Glomerular endothelial cell (primary cell): ENCODE results near the gene AGBL1. TPM values are rescaled to one million over a fixed set of nuclear protein-coding genes. Genes with fewer than 3 reads are reported as not detected.
"Not testable (repeated sequence)": the region's sequence is repeated elsewhere in the genome, so short reads cannot be mapped to it uniquely, and the experiment has no call there.

Source experiments
- DNase-seq: peaks from one replicate; pipeline ENCODE4 v3.0.0-alpha.2; 2011; ENCODE audit warnings: low read depth, low spot score; ENCODE audit errors: extremely low read depth
- total RNA-seq: library from RNA; depleted of rRNA; stranded (reverse); fragments of >200 nt; gene quantifications from 2 replicates; pipeline ENCODE4 v1.2.3, GENCODE V29; 2015

Gene AGBL1
- total RNA-seq, 1 donor from 2014 or later, result not detected

GRCh38 chr15:86383611-86384010, 303.9 kb downstream of the AGBL1 start:
- DNase-seq, result no peak

DNA sequence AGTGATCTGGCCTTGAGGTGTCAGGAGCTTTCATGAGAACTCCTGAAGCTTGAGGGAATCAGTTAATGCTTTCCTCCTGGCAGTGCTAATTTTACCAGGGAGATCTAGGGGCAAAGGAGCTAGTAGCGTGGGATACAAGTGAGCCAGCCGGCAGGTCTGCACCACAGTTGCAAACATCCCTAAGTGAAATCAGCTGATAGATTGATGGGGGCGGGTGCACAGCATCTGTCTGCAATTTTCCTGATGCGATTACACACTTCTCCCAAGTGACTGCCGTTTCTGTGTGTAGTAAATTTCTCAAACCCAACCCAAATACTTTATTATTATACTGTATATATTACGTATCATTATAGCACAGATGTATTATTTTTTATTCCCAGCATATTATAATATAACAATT, 304.5 kb downstream of the AGBL1 start:
- no peak for DNase-seq

GRCh38 chr15:86392296-86392695, 312.6 kb downstream of the AGBL1 start:
- no peak for DNase-seq

- DNase-seq, result no peak
These were observed 313.2 kb downstream of the AGBL1 start for GRCh38 chr15:86392874-86393273.

GRCh38 chr15:86394866-86395265, 315.2 kb downstream of the AGBL1 start:
- DNase-seq, result no peak

- no peak for DNase-seq
These were observed 319.6 kb downstream of the AGBL1 start for GRCh38 chr15:86399041-86399954.

DNA sequence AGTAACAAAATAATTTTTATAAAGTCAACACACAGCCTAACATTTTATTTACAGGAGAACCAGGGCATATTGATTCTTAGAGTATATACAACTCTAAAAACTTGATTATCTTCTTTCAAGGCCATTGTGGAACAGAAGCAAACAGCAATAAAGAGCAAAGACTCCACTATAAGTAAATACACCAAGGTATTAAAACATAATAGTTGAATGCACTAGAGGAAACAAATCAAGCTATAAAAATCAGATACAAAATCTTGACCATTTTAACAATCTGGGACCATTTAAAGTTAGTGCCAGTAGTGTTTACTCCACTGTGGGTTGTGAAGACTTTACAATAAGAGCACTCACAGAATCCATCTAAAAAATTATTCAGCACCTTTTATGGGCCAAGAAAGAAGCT, 323.6 kb downstream of the AGBL1 start:
- DNase-seq, result no peak

- DNase-seq, result no peak
These were observed 324.4 kb downstream of the AGBL1 start for GRCh38 chr15:86403914-86404583.

DNA sequence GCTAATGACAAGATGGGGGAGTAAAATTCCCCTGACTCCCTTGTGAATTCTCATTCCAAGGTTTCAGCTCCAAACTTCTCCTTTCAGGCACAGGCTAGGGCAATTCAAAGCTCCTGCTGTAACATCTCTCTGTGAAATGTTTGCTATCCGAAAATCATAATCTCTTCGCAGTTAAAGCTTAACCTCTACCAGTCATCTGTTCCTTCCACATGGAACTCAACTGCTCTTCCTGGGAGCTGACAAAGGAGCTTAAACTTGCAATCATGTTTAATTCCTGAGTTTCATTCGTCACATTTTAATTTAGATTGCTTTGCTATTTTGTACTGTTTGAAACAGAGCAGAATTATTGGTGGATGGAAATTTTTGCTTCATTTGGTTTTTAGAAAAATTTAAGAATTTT, 328.6 kb downstream of the AGBL1 start:
- DNase-seq, result no peak

DNA sequence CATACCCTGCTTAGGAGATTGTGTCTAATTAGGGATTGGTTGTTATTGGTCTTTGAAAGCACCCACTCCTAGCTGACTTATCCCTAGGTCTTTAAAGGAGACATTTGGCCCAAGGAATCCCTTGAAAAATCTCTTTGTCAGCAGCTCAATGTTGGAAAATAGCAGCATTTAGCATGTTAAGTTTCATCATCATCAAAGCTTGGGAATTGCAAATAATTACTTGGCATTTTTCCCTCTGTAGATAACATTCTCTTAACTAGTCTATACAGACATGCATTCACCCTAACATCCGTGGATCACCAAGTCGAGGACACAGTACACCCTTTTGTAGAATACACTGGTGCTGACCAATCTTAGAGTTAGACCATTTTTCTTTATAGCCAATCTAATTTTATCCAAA, 332.2 kb downstream of the AGBL1 start:
- no peak for DNase-seq

GRCh38 chr15:86413191-86413590, 333.5 kb downstream of the AGBL1 start:
- DNase-seq, result no peak

DNA sequence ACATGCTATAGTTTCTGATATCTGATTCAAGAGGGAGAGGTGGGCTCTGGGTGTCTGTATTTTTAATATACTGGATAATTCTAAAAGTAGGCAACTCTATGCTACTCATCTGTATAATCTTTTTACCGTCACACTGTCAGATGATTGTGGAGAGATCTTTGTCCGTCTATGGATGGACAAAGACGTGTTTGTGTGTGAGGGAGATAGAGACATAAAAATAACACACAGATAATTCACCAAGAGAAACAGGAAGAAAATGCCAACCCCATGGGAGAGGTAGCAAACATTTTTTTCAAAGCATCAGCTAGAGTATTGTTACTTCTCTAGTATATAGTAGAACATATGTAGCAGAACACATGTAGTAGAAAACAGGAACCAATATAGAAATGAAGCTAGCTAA, 346.1 kb downstream of the AGBL1 start:
- DNase-seq, result no peak

- DNase-seq, result no peak
These were observed 353.2 kb downstream of the AGBL1 start for GRCh38 chr15:86432861-86433260.

GRCh38 chr15:86433983-86434382, 354.3 kb downstream of the AGBL1 start:
- DNase-seq, result no peak

GRCh38 chr15:86439614-86440013, 359.9 kb downstream of the AGBL1 start:
- DNase-seq, result no peak

DNA sequence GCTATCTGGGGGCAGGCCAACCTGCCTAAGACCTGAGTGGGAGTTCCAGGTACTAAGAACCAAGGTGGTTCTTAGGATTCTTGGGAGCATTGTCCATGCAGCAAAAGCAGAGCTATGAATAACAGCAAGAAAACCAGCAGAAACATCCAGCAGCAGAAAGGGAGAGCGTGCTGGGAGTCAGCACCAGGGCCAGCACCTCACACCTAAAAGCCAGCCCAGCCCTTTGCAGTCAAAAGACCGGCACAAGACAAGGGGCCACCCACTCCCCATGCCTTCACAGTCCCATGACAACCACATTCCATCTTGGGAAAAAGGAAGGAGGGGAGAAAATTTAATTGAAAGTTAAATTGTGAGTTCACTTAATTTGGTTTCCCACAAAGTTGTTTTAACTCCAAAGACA, 364.9 kb downstream of the AGBL1 start:
- no peak for DNase-seq

- DNase-seq, result no peak
These were observed 366.0 kb downstream of the AGBL1 start for GRCh38 chr15:86445579-86446252.

DNA sequence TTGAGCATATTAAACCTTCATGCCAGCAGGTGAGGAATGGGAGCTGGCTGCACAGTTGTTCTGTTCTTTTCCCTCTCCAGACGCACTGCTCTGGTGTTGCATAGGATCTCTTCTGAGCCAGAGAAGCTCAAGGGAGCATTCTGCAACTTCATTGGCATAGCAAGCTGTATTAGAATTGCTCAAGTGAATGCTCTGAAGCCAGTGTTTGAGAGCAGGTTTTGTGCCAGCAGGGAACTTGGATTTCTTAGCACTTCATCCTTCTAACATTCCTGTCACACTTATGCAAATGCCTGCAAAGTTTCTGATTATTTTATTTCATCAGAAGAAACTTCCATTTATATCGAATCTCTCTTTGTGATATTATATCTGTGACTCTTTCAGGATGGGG, 366.6 kb downstream of the AGBL1 start:
- DNase-seq, result no peak

GRCh38 chr15:86465470-86466039, 385.9 kb downstream of the AGBL1 start:
- DNase-seq, result not testable (repeated sequence)

GRCh38 chr15:86481720-86482119, 402.0 kb downstream of the AGBL1 start:
- no peak for DNase-seq

DNA sequence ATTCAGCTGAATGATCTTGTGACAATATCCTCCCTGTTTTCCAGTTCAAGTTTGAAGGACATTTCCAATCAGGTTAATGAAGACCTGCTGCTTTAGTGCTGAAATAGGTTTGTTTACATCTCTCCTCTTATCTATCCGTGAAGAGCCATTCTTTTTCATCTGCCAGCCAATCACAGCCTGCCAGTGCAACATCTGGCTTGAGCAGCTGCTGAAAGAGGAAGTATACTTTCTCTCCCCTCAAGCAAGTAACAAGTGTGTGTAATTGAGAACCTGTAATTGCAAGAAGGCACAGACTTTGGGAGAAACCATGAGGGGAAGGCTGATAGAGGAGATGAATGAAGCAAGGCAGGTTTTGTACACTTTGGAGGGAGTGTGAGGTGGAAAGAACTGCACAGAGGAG, 404.3 kb downstream of the AGBL1 start:
- no peak for DNase-seq
